Measurements from ENCODE around the gene PARP1.
"Not testable (repeated sequence)": the region's sequence is repeated elsewhere in the genome, so short reads cannot be mapped to it uniquely, and the experiment has no call there.

The PARP1 gene

DNA sequence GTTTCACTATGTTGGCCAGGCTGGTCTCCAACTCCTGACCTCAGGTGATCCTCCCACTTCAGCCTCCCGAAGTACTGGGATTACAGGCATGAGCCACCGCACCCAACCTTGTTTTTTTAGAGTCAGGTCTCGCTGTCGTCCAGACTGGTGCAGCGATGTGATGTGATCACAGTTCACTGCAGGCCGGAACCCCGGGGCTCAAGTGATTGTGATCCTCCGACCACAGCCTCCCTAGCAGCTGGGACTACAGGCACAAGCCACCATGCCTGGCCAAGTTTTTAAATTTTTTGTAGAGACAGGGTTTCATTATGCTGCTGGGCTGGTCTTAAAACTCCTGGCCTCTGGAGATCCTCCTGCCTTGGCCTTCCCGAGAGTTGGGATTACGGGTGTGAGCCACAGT is 52.9 kb downstream of the PARP1 start:
- DNase-seq (ENCODE audit: low read depth, low spot score) = no peak

DNA sequence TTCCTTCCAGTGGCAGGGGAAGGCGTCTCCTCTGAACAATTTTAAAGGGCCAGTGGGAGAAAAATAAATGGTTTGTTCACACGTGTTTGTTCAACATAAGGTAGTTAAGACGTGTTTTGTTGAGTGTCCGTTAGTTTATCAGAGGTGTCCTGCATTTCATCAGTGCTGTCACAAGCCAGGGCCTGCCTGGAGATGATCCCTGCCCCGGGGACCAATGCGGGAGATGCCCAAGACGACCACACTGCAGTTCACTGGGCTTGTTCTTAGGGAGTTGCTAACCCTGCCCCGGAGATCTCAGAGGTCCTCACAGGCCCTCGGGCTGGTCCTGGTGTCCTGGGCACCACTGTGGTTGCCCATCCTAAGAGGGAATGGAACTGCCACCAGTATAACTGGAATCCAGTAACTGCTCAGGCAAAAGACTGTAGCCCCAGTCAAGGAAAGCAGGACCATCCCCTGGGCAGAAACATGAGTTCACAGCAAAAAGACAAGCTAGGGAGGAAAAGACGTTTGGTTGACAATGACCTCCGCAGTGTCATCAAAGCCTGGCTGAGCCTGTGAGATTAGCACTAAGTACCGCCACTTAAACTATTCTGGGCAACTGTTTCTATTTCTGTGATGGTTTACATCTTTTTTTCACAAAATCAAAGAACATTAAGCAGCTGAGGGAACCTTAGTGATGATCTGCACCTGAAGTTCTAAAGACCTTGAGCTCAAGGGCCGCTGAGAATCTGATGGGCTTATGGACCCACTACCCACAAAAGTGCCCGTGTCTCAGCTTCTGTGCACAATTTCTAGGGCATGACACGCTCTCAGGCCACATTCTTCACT is 54.0 kb downstream of the PARP1 start:
- DNase-seq (ENCODE audit: low read depth, low spot score) = no peak

DNA sequence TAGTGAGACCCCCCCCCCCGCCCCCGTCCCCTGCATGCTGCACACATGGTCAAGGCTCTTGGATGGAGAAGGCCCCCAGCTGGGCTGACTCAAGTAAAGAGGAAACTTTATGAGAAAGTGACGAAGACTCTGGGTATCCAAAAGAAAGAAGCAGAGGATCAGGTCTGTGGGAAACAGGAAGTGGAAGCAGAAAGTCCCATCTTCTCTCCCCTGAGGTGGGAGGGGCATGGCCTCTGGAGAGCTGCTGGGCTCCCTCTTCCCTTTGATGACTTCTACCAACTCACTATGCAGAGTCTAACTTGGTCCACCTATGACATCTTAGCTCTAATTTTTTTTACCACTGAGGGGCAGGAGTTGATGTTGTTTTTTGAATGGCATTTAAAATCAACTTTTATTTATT is 56.2 kb downstream of the PARP1 start:
- DNase-seq (ENCODE audit: low read depth, low spot score) = no peak

- no peak for DNase-seq (ENCODE audit: low read depth, low spot score)
These were observed 57.4 kb downstream of the PARP1 start for GRCh38 chr1:226350519-226350865.

- no peak for DNase-seq (ENCODE audit: low read depth, low spot score)
These were observed 57.9 kb downstream of the PARP1 start for GRCh38 chr1:226349801-226350518.

GRCh38 chr1:226349081-226349480 is 58.8 kb downstream of the PARP1 start:
- DNase-seq (ENCODE audit: low read depth, low spot score) = no peak

GRCh38 chr1:226344441-226345259 is 63.2 kb downstream of the PARP1 start:
- DNase-seq (ENCODE audit: low read depth, low spot score) = no peak

DNA sequence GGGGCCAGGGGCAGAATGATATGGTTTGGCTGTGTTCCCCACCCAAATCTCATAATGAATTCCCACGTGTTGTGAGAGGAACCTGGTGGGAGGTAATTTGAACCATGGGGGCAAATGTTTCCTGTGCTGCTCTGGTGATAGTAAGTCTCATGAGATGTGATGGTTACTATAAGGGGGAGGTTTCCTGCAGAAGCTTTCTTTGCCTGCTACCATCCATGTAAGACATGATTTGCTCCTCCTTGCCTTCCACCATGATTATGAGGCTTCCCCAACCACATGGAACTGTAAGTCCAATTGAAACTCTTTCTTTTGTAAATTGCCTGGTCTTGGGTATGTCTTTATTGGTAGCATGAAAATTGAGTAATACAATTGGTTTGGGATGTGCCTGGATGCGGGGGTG is 65.2 kb downstream of the PARP1 start:
- no peak for DNase-seq (ENCODE audit: low read depth, low spot score)

GRCh38 chr1:226340111-226340510 is 67.8 kb downstream of the PARP1 start:
- not testable (repeated sequence) for DNase-seq (ENCODE audit: low read depth, low spot score)

- no peak for DNase-seq (ENCODE audit: low read depth, low spot score)
These were observed 70.5 kb downstream of the PARP1 start for GRCh38 chr1:226337276-226337875.

GRCh38 chr1:226335661-226336060 is 72.2 kb downstream of the PARP1 start:
- DNase-seq (ENCODE audit: low read depth, low spot score) = no peak

DNA sequence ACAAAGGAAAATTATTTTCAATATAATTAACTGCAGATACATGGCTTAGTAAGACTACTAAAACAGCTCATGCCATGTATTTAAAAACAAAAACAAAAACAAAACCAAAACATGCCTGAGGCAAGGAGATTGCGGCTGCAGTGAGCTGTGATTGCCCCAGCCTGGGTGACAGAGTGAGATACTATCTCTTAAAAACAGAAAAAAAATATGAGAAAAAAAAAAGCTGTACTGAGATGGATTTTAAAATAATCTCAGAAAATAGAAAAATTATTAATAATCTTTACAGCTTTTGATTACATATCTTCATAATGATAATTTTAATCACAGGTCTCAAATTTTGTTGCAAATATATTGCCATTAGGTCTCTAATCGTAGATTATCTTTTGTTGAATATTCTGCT is 74.9 kb downstream of the PARP1 start:
- no peak for DNase-seq (ENCODE audit: low read depth, low spot score)

DNA sequence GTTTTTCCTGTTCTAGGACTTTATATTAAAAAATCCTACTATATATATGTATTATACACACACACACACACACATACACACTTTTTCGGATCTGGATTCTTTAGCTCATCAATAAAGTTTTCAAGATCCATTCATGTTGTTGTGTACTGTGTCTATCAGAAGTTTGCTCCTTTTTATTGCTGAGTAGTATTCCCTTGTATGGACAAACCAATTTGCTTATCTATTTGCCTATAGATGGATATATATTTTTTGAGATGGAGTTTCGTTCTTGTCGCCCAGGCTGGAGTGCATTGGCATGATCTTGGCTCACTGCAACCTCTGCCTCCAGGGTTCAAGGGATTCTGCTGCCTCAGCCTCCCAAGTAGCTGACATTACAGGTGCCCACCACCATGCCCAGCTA is 78.7 kb downstream of the PARP1 start:
- no peak for DNase-seq (ENCODE audit: low read depth, low spot score)

- no peak for DNase-seq (ENCODE audit: low read depth, low spot score)
These were observed 80.1 kb downstream of the PARP1 start for GRCh38 chr1:226327761-226328162.

- DNase-seq (ENCODE audit: low read depth, low spot score) = no peak
These were observed 82.7 kb downstream of the PARP1 start for GRCh38 chr1:226325178-226325577.

DNA sequence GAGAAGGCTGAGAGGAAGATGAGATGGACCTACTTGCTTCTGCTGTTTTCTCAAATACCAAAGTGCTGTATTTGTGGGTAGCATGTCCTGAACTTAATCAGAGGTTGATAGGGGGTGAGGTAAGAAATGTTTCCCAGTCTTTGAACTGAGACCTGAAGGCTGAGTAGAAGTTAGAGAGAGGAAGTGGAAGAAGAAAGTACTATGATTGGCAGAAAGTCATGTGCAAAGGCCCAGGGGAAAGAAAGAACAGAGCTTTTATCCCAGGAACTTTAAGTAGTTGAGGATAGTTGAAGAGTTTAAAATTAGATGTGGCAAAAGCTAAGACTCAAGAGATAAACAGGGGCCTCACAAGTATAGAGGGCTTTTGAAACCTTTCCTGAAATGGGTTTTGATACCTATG is 83.4 kb downstream of the PARP1 start:
- DNase-seq (ENCODE audit: low read depth, low spot score) = no peak

- DNase-seq (ENCODE audit: low read depth, low spot score) = no peak
These were observed 84.9 kb downstream of the PARP1 start for GRCh38 chr1:226322986-226323385.

DNA sequence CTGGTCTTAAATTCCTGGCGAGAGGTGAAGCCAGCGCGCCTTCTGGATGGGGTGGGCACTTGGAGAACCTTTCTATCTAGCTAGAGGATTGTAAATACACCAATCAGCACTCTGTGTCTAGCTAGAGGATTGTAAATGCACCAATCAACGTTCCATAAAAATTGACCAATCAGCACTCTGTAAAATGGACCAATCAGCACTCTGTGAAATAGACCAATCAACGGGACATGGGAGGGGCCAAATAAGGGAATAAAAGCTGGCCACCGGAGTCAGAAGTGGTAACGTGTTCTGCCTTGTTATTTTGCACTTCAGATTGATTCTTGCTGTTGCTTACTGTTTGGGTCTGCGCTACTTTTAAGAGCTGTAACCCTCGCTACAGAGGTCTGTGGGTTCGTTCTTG is 87.0 kb downstream of the PARP1 start:
- no peak for DNase-seq (ENCODE audit: low read depth, low spot score)

- no peak for DNase-seq (ENCODE audit: low read depth, low spot score)
These were observed 89.4 kb downstream of the PARP1 start for GRCh38 chr1:226318471-226318870.

DNA sequence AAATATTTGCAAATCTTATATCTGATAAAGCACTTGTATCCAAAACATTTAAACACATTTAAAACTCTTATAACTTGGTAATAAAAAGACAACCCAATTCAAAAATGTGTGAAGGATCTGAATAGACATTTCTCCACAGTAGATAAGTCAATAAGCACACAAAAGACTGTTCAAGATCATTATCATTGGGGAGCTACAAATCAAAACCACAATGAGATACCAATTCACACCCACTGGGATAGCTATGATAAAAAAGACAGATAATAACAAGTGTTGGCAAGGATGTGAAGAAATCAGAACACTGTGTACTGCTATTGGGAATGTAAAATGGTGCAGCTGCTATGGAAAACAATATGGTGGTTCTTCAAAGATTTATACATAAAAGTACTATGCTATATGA is 93.8 kb downstream of the PARP1 start:
- no peak for DNase-seq (ENCODE audit: low read depth, low spot score)

DNA sequence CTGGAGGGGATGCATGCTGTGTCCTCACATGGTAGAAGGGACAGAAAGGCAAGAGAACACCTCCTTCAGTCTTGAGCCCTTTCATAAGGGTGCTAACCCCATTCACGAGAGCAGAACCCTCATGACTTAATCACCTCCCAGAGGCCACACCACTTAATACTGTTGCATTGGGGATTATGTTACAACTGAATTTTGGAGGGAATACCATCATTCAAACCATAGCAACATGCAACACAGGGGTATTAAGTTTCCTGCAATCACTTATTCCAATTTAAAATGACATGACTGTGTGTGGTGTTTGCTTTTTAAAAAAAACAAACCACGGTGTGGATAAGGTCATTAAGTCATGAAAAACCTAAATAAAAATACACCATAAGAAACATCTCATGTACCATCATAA is 95.8 kb downstream of the PARP1 start:
- DNase-seq (ENCODE audit: low read depth, low spot score) = no peak

- DNase-seq (ENCODE audit: low read depth, low spot score) = no peak
These were observed 96.5 kb downstream of the PARP1 start for GRCh38 chr1:226311376-226311775.

All from iPS DF 19.7 (cell line).